SIG-M5 (cell line): Measurements from ENCODE around the gene DAB2.
A peak's percentile ranks its signal among the peaks of the same experiment; 100 is the strongest.
"Not testable (repeated sequence)": the region's sequence is repeated elsewhere in the genome, so short reads cannot be mapped to it uniquely, and the experiment has no call there.

Source experiments
- DNase-seq: peaks from one replicate; lab custom pipeline; 2025; lab: John Stamatoyannopoulos, UW

DAB2 gene

DNA sequence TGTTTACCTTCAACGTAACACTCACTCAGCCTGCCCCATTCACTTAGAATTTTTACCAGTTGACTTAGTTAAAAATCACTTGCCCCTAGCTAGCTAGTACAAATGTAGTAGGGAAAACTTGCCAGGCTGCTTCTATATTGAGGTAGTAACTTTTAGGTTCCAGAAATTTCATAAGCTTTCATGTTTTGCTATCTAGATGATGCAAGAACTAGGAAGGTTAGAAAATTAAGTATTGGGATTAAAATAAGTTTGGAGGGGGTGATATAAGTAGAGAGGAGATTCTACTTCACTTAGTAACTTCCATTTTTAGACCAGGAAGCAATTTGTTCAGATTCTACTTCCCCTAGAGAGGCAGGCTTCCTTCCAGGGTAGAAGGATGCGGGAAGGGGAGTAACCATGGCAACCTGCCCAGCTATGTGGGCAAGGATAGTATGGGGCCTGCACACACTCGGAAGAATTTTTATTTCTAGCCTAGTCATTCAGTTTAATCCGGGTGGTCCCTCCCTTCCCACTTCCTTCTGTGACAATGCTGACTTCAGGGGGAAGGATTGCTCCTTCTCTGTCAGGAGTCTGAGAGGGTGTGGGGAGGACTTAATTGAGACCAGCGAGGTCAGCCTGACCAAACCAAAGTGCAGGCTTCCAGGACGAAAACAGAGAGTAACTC is 4.2 kb downstream of the DAB2 start:
- no peak for DNase-seq

DNA sequence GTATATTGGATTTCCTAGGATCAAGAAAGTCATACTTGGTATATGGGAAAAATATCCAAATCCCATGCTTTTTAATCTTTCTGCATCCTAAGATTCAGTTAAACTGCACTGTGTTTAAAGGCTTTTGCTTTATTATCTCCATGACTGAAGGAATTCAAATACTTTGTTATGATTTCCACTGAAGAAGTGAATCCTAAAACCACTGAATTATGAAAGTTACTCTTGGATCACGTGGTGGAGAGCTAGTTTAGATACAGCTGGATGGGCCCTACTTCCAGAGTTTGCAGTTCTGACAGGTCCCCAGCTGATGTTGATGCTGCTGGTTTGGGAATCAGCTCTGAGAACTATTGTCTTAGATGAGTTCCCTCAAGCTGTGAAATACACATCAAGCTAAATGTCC is 5.0 kb downstream of the DAB2 start:
- no peak for DNase-seq

DNA sequence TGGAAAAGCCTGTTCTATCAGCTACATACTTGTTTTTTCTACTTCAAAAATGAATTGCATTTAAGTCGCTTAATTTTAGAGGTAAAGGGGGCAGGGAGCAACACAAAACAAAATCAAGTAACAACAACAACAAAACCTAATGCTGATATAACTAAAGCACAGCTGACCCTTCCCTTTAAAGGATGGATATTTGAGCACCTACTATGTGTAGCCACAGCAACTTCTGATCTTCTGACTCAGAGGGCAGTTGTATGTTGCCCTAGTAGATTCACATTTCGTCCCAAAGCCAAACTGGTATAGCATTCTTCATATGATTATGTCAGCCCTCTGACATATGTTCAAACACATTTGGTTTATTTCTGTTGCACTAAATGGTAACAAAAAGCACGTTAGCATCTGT is 6.8 kb downstream of the DAB2 start:
- no peak for DNase-seq

DNA sequence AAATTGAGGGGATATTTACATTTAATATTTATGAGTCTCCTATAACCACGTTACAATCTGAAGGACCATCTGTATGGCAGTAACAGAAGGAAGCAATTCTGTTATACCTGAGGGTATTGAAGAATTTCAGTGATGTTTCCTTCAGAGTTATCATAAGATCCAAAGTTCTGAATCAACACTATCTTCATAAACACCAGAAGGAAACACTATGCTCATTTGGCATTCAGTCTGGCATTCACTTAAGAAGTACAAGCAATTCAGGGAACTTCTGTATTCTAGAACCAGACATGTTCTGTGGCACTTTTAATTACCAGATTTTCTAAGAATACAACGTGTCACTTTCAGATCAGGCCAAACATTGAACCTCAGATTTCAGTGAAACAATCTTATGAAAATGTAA is 9.6 kb downstream of the DAB2 start:
- DNase-seq, result no peak

DNA sequence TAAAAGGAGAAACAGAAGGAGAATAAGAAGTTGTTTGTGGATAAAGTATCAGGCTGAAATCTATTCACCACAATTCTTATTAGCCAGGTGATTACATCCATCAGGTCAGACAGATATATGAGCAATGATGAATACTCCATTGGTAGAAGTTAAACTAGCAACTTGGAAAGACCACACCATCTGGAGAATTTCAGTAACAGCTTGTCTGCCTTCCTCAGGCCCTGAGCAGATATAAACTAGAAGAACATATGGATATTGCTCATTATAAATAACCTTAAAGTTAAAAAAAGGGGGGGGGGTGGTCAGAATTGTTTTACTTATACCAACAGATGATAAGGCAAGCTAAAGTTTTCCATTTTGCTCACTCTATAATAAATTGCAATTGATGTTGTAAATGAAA is 10.4 kb downstream of the DAB2 start:
- no peak for DNase-seq

DNA sequence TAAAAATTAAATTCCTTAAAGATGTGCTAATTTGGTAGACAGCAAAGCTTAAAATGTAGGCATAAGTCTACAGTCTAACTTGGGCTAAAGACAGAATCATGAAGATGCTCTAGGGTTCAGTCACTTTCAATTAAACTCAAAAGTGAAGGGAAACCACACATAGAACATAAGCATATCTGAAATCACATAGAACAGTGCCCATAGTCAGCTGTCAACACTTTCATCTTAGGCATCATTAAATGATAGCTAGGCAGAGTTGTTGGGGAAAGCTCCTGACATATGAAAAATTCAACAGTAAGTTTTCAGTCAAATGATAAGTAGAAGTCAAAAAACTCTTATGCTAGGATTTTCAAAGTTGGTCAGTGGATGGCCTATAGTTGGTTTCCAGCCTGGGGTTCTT is 11.0 kb downstream of the DAB2 start:
- no peak for DNase-seq

DNA sequence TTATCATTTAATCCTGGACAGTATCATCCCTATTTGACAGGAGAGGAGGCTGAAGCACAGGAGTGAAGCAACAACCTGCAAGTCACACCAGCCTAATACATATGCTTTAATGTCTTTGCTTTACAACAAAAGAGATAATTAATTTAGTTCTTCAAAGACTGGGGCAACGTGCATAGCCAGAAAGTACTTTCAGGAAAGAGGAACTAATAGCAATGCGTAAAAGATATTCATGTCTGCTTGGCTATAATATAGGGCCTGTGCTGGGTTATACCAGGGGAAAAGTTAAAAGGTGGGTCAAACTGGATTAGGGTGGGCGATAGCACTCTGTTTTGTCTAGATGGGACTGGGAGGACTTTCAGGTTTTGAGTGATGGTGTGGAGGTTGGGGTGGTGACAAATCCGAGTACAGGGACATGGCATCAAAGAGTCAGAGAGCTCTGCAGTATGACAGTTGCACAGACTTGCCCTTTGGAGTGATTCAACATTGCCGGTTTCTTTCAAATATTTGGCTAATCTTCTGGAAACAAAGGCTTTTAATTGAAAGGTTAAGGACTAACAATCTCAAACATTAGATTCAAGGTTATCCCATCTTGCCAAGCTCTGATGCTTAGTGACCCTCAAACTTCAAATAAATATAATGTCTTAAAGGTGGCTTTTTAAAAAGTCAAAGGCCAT is 11.9 kb downstream of the DAB2 start:
- no peak for DNase-seq

DNA sequence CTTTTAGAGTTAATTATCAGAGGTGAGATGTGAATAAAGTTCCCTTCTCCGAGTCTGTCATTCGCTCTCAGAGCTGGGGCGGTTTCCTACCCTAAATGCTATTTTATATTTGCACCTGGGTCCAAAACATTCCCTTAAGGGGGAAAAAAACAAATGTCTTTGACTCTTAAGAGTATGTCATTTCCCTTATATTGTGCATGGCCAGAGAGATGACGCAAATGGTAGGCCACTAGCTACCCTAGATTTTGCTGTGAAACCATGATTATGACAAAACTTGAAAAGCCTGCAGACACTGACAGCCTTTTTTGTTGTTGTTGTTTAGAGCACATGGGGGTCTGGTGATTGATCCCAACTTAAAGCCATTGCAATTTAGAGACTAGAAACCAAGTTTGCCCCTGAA is 12.8 kb downstream of the DAB2 start:
- no peak for DNase-seq

DNA sequence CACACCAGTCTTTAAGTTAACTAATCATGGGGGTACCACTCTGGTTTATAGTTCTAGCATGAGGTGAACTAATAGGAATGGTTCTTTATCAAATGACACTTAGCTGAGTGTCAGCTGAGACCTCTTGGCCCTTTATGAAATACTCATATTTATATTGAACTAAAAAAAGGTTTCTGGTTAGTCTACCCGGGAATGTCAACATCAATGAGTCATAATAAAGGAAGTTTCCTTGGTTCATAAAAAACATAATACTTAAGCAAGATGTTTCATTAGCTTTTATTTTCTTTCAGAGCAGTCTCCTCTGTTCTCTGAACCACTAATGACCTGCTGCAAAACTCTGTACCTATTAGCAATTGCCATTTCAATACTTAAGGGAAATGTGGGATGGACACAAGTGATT is 13.7 kb downstream of the DAB2 start:
- DNase-seq, result no peak

DNA sequence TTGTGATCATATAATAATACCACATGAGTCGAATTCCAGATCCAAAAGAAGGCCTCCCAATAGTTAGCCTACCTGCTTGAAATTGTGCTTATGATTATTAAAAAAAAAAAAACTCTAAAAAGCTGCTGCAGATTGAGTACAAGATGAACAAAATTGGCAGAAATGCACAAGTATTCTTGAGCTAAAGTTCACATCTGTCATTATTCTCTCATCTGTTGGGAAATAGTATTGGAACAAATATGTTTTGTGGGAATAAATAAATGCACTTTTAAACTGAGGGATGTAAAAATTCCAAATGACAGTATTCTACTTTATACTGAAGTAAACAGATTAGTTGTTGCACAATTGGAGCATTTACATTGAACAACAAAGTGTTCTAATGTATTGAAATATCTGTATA is 15.7 kb downstream of the DAB2 start:
- DNase-seq, result no peak

DNA sequence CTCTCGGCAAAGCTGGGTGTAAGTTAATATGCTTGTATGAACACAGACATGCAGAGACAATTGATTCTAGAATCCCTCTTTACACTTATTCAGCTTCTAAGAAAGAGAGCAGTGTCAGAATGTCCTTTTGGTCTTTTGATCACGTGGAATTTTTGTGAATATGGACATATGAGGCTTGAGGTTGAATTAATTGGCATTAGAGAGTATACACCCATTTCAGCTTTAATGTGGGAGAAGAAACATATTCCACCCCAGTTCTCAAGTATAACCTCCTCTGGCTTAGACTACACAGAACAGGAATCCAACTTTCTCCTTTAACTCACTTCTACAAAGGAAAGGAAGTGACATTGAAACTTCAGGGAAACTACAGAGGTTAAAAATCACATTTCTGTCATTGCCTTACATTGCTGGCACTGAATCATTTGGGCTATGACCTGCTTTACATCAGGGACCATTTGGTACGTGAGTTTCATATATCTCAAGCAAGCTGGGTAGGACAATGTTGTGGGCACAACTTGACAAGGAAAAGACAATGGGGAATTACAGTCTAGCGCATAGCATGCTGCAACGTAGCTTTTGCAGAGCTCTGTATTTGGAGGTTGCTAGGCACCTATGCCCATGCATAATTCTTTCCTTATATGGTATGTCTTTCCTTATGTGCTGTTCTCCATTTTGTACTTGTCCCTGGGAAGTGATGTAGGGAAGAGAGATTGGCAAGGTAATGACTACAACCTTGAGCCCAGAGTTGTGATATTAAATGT is 19.5 kb downstream of the DAB2 start:
- DNase-seq, result no peak

DNA sequence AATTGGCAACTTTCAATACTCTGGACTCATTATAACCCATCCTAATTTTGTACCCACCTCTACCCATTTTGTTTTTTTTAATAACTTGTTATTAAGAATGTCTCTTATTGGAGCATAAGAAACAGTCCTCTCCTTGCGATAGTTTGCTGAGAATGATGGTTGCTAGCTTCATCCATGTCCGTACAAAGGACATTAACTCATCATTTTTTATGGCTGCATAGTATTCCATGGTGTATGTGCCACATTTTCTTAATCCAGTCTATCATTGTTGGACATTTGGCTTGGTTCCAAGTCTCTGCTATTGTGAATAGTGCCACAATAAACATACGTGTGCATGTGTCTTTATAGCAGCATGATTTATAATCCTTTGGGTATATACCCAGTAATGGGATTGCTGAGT is 21.0 kb downstream of the DAB2 start:
- DNase-seq, result not testable (repeated sequence)

DNA sequence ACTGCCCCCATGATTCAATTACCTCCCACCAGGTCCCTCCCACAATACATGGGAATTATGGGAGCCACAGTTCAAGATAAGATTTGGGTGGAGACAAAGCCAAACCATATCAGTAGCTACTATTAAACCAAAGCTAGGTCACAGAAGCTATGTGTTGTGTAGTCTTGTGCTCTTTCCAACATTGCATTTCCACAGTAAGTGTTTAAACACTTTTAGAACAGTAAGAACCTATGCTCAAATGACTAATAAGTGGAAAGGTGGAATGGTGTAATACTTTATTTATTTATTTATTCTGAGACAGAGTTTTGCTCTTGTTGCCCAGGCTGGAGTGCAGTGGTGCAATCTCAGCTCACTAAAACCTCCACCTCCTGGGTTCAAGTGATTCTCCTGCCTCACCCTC is 22.6 kb downstream of the DAB2 start:
- DNase-seq, result not testable (repeated sequence)

DNA sequence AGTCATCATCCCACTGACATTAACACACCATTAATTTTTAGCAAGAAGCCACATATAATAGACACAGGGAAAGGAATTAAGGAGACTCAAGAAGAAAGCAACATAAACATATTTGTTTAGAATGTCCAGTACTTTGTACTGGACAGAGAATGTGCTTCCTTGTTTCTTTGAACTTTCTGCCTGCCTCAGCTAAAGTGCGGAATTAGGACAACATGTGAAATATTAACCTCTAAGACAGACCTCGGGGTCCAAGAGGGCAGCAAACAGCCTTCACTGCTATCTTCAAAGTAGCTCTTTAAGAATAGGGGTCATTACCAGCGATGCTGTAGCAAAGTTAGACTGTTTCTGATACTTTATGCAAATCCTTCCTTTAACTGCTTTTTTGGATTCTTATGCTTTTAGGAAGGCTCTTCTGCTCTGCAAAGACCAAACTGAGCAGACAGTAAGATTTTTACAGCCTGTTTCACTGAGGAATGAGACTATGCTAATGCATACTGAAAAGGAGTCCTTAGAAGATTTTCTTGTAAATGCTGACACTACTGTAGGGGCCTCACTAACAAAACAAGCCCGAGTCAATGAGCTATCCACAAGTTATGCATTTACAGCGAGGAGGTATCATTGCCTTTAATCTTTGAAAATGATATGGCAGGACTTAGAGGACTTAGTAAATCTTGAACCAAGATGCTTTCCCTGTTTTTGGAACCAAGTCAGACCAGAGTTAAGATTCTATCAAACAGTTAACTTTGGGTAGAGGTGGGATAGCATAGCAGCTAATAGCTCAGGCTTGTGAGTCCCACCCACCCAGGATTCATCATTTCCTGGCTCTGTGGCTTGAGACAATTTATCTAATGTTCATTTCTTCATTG is 23.8 kb downstream of the DAB2 start:
- DNase-seq, result no peak

DNA sequence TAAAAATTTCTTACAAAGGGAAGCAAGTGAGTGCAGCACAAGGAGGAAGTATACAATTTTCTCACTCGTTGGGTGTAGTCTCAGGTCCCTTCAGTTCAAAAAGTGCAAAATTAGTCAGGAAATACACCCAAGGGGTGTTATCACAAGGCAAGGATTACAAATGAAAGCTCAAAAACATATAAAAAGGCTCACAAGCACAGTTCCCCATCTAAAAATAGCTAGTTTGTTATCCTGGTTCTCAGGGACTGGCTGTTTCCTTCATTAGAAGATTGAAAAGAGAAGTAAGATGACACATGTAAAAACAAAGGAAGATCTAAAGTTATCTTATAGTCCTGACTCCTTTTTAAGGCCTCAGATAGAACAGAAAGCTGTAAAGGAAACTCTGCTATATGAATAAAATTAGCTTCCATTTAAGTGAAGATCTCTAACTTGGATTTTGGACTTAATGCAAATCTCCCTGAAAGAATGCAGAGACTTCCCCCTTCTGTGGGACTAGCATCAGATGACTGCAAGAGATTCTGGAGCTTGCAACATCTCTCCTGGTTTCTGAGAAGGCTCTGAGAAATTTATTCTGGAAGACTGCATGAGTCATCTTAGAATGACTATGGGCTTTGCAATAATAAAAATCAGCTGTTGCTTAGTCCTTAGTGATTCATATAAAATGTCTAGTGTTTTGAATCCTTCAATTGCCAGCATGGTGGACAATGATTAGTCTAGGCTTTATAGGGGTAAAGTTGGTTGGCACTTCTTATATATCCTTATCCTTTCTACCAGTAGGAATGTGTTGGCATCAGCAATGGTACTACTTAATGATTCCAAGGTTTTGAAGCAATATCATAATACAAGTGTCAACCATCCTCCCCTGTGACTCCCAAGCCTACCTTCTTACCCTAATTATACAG is 25.4 kb downstream of the DAB2 start:
- DNase-seq, result peak; percentile 60

DNA sequence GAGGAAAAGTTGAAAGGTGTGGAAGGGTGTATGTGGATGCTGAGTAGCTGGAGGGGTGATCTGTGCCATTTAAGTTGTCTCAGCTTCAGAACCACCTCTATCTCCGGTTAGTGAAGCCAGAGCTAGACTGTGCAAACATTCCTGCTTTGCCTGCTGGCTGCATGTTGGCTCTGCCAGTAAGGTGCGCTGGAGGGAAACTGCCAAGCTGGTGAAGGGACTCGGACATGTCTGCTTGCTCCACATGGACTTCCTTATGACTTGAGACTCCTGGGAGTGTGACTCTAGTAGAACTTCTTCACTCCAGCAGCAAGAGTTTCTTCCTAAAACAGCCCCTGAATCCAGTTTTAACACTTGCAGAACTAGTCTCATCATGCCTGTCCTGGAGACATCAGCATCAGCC is 27.9 kb downstream of the DAB2 start:
- no peak for DNase-seq

DNA sequence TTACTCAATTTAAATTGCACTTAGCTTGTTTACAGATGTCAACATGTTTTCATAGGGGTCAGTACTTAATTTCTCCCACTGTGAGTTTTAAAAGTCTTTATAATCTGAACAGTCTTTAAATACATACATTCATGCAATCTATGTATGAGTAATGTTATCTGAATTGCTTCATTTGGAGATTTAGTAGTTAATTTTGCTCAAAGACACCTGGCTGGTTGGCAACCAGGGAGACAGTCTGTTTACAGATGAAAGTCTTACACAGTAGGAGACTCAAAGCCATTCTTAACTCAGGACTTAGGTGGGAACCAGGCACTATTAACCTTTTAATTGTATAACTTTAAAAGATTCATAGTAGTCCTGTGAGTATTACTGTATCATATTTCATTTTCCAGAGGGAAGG is 29.3 kb downstream of the DAB2 start:
- no peak for DNase-seq

DNA sequence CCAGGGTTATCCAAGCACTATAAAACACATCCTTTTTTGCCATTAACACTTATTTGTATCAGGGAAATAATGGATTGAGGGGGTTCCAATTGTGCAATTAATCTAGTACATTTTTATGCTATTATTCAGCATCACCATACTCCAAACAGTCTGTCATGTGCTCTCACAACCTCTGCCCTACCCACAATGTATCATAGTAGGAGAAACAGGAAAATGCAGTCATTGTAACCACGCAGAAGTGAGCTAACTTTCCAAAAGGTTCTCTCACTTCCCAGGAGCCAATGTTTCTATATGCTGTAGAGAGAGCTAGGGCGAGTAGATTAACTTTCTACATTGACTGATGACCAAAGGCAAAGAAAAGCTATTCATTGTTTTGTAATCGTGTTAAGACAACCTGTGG is 29.8 kb downstream of the DAB2 start:
- no peak for DNase-seq

DNA sequence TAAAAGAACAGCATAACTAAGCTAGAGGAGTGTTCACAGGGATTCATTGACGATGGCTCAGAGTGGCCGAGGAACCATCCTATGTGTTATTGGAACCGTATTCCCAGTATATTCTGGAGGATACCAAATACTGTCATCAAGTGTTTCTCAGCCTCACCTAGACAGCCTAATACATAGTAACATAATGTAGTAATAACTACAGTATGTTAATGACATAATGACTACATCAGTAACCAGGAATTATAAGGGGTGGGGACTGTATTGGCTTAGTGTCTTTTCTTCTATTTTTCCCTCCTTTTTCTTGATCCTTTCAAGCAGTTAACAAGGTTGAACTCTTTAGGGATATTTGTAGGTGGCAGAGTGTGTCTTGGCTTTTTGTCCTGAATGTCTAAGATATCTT is 33.8 kb downstream of the DAB2 start:
- no peak for DNase-seq

DNA sequence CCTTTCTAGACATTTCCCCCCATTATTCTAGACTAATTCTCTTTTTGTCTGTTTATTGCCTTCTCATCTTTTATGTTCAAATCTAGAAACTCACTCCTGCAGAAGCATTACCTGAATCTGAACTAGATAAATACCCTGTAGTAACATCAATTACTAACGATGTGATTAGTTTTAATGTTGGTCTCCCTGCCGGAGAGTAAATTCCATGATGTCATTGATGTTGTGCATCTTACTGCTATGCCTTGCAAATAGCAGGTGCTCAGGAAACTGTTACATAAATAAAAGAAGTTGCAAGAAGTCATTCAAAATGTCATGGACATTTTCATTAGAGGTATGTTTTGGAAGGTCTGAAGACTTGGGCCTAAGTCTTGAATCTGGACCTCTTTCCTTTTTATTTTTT is 37.5 kb downstream of the DAB2 start:
- no peak for DNase-seq

DNA sequence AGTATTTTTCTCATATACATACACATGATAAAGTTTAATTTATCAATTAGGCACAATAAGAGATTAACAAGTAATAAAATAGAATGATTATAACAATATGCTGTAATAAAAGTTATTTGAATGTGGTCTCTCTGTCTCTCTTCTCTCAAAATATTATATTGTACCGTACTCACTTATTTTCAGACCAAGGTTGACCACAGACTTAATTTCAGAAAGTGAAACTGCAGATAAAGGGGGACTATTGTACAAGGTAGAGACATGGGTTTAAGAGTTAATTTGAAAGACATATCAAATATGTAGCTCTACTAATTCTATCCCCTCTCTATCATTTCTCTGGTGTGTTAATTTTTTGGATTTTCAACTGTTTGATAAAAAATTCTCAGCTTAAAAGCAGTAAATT is 40.5 kb downstream of the DAB2 start:
- no peak for DNase-seq
